D341Med (cell line): Measurements from ENCODE around the gene CD247.
"Not testable (repeated sequence)": the region's sequence is repeated elsewhere in the genome, so short reads cannot be mapped to it uniquely, and the experiment has no call there.

Experiments used
- DNase-seq: peaks from one replicate; pipeline ENCODE4 v3.0.0; 2012; ENCODE audit warnings: low spot score

The CD247 gene

DNA sequence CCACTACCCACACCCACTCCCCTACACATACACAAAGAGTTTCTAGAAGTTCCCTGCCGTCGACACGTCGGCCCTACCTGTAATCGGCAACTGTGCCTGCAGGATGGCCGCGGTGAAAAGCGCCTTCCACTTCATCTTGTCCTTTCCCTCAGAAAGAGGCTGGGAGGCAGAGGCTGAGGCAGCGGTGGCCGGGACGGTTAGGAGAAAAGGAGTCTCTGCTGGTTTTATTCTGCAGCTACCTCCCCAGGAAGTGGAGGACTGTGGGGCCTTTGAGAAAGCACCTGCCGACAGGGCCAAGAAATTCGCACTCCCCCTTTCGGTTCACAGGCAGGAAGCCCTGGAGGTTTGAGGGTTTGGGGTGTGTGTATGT, at the start of gene CD247:
CD247 (minus strand) TSS at position 199 of the 370 bp plus-strand sequence; CDS start at position 135, 64 bp downstream.
- DNase-seq, result peak; percentile 23

DNA sequence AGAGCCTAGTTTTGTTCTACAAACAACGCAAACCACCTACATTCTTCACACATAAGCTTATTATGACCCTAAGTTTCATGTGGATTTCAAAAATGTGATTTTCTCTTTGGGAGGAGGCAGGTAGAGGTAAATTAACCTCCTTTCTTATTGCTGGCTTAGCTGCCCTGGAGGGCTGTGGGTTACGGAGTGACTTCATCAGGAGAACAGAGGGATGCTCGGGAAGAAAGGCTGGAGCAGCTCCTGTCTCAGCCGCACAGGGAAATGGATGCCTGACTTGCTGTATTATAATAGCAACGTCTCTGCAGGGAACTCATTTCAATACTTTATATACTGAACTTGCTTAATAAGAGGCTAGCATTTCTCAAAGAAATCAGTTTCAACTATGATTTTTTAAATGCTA, 49.3 kb upstream of the CD247 start:
- DNase-seq, result no peak

DNA sequence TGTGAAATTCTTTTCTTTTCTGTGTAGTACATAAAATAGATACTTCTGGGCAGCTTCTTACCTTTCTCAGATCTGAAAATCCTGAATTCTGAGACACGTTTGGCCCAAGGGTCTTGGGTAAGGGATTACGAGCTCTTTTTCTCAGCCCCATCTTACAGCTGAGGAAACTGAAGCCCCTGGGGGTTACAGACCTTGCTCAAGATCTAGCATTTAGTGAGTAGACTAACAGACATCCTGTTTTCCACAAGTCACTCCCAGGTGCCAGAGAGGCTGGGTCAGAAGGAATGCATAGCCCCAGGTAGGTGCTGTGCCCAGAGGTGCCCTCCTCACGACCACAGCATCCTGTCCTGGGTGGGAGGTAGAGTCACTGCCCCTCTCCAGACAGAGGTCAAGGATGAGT, 48.4 kb upstream of the CD247 start:
- DNase-seq, result no peak

DNA sequence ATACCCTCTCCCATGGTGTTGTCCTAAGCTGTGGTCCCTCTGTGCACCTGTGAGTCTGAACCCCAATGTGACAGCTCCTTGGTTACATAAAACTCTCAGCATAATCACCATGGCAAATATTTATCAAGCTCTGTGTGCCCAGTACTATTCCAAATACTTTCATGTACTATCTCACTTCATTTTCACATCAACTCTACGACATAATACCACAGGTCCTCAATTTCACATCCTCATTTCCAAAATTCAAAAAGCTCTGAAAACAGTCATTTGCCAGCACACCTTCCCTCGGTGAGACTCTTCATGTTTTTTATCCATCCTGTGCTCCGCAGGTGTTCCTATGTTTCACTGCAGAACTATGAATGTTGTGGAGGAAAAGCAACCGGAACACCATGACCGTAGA, 47.6 kb upstream of the CD247 start:
- no peak for DNase-seq

DNA sequence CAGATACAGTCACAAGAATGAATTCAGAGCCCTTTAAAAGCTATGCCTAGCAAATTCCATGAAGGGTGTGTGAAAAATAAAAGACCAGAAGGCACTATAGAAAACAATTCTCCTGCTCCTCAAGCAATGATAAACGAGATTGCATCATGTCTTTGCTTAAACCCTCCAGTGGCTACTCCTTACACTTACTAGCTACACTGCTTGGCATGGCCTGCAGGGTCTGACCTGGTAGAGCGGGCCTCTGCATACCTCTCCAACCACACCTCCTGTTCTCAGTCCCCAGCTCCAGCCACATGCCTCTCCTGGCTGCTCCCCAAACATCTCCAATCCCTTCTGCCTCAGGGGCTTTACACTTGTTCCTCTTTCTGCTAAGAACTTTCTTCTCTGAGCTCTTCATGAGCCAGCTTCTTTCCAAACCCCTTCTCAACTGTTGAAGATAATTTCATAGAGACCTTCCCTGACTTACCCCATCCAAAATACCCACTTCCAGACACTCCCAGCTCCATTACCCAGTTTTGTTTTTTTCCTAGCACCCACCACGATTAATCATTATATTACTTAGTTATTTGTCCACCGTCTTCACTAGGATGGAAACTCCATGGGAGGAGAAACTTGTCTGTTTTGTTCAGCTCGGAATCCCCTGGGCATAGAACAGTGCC, 46.4 kb upstream of the CD247 start:
- DNase-seq, result no peak

DNA sequence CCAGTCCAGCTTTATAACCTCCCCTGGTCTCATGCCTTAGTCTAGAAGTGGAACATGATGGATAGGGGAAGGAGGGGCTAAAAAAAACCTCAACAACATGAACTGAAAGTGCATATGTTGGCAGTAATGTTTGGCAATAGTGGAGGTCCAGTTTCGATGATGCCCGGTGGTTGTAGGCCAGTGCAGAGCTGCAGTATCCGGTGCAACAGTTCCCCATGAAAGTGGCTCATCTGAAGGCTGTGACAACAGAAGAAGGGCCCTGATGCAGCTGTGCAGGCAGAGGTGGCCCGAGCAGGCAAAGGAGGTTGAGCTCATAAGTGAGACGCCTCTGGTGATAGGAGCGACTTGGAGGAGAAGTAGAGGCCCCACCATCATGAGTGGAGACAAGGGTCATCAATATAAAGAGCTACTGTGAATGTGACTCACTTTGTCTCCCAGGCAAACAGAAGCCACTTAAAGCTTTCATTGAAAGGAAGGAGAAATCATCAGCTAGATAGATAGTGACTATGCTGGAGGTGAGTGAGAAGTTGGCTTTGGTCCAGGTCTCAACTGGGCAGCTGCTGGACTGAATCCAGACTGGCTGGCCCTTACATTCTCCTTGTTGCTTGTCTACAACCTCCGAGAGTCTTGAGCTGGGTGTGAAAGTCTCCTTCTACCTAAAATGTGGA, 45.4 kb upstream of the CD247 start:
- no peak for DNase-seq

DNA sequence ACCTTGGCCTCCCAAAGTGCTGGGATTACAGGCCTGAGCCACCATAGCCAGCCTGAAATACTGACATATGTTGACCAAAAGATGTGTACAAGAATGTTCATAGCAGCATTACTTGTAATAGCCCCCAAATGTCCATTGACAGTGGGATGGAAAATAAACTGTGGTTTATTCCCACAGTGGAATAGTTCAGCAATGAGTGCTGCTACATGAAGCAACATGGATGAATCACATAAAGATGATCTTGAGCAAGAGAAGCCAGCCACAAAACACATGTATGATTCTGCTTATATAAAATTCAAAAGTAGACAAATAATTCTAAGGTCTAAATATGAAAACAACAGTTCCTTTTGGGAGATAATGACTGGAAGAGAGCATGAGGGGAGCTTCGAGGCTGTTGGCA, 44.4 kb upstream of the CD247 start:
- DNase-seq, result no peak

DNA sequence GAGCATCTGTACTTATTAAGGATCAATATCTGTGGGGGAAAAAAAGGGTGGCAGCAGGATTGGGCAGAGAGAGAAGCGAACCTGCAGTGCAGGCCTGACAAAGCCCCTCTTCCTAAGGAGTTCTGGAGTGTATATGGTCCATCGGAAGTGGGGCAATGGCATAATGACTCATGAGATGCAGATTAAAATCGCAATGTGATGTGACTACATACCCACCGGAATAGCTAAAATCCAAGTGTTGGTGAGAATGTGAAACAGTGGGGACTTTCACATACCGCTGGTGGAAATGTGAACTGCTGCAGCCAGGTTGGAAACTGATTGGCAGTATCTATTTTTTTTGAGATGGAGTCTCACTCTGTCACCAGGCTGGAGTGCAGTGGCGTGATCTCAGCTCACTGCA, 43.4 kb upstream of the CD247 start:
- no peak for DNase-seq

DNA sequence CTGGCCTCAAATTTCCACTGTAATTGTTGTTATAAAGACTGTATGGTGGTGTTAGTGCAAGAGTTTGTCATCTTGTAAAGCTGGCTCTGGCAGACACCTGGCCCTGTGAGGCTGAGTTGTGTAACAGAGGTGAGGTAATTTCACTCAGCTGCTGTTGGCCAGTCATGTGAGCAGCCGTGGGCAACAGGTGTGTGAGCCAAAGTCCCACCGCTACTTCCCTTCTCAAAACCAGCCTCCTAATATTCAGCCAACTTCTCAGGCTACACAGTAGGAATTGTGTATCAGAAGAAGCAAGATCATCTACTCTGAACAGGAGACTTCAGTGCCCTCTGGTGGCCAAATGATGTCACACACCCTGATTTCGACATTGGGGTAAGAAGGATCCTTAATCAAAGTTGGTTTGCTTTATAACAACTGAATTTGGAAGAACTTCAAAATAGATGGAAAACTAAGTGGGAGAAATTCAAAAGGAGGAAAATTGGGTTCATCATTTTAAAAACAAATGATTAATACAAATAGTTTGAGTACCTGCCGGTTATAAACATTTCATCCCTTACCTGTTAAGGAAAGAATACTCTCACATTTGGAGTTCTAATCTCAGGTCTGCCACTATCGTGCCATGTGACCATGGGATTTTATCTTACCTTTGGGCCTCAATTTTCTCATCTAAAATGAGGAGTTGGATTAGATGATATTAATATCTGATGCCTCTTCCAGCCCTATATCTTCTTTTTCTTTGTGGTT, 37.8 kb upstream of the CD247 start:
- peak; percentile 69 for DNase-seq

DNA sequence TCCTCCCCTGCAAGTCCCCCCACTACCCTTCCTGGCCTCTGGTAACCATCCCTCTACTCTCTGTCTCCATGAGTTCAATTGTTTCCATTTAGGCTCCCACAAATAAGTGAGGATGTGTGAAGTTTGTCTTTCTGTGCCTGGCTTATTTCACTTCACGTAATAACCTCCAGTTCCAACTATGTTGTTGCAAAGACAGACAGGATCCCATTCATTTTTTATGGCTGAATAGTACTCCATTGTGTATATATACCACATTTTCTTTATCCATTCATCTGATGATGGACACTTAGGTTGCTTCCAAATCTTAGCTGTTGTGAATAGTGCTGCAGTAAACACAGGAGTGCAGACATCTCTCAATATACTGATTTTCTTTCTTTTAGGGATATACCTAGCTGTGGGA, 36.7 kb upstream of the CD247 start:
- DNase-seq, result not testable (repeated sequence)

DNA sequence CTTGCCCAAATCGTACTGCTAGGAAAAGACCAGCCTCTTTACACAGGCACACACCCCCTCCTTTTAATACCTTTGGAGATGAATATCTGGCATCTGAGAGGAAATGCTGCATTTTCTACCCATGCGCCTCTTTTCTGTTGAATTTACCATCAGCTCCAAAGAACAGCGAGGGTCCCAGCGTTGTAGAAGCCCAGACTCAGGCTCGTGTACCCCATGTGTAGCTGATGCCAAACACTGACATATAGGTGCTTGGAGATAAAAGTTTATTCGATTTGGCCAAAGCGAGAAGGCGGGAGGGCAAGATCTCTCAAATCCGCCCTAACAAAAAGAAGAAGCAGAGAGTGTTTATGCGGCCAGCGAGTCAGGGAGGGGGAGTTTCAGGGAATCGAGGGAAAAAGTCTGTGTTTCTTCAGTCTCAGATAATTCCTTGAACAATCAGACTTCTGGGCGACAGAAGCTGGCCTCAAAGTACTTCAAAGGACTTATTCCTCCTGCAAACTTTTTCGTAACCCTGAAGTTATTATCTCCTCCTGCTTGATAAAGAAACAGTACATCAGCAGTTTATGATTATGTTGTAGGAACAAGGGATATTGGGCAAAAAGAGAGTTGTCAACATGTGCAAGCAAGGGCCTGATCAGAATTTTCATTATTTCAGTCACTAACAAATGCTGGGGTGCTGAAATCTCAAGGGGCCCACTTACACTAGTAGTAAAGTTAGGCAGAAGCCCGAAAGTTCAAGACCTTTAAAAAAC, 35.9 kb upstream of the CD247 start:
- DNase-seq, result peak; percentile 41

DNA sequence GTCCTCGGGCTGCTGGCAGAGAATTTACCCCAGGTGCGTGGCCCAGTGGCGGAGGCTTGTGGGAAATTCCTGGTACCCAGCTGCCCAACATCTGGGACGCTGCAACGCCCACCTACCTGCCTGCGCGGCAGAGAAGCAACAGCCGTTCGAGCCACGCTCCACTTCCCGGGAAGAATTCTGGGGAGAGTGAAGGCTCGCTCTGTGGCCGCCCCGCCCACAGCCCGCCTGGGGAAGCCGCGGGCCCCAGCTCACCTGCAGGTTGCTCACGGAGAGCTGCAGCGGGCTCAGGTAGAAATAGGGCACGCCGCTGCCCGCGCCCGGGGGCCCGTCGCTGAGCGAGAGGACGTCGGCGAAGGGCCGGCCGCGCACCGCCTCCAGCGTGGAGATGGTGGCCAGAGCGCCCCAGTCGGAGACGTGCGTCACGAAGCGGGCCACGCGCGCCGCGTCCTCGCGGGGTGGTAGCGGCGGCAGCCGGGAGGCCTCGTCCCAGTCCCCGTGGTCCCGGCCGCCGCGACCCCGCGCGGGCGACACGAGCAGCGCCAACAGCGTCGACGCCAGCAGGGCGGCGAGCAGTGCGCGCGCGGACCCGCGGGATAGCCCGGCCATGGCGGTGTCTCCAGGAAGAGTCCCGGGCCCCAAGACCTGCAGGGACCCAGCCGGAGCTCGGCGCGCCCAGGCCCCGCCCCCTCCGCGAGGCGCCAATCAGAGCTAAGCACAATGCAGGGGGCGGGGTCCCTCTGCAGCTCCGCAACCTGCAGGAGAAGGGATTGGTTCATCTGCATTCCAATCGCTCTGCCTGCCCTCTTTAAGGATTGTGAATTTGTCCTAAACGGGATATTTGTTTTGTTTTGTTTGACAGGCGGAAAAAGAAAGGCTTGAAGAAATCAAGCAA, 35.1 kb upstream of the CD247 start, which contains the start of gene CREG1:
CREG1 (minus strand) TSS at position 627 of the 892 bp plus-strand sequence.
- peak; percentile 99 for DNase-seq

DNA sequence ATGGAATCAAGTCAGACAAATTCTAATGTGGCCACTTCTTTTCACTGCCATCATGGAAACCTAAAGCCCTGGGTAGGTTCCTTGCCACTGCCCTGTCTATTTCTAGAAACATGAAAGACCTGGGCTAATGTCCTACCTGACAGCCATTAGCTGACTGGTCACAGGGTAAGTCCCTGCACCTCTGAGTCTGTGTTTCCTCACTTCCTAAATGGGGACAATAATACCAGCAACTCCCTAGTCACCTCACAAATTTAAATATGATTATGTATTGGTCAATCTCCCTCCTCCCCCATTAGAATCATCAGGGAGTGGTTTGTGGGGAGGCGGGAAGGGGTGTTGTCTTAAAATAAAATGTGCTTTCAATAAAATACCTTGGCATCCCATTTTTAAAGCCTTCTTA, 33.0 kb upstream of the CD247 start:
- DNase-seq, result no peak

DNA sequence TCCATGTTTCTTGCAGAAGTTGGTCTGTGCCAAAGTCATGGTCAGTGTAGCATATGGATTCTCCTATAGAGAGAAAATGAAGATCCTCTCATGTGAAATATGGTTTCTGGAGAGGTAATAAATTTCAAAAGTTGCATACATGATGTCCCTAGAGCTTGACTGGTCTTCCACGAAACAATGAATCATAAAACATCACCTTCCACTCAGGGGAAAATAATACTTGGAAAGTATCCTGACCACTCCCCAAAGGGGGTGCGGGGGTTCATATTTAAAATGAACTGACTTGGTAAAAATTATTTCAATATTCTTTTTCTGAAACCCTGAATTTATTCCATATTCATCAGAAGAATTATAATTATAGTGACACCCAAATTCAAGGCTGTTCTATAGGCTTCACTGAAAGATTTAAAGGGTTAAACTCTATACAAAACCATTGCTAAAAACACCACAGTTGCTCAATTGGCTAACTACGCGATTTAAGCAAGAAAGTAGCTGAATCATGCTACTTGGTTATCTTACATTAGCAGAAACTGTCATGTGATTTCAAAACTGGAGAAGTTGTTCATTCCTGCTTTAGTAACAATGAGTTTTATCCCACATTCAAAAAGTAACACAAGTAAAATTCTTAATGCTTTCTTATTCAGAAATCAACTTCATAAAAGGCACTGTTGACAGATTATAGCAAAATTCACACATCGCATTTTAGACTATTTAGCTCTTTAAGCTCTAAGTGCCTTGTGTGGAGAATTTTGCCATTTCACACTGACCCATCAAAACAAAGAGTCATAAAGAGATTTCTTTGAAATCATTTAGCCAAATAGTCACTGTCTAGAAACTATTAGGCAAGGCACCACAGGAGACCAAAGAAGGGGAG, 30.0 kb upstream of the CD247 start:
- no peak for DNase-seq

DNA sequence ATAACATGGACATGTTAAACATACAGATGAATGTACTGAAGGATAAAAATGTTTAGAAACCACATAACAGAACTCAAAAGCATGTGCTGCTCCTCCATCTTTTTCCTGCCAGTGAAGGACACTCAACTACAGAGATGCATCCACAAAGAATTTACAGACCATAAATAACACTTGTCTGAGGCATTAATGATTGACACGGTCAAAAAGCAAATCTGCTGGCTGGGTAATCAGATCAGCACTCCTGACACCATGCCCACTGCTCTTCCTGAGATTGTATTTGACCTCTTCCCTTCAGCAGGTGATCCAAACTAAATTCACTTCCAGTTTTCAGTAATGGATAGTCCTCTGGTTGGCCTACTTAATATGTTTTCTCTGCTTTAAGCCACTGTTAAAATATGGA, 28.6 kb upstream of the CD247 start:
- DNase-seq, result no peak

DNA sequence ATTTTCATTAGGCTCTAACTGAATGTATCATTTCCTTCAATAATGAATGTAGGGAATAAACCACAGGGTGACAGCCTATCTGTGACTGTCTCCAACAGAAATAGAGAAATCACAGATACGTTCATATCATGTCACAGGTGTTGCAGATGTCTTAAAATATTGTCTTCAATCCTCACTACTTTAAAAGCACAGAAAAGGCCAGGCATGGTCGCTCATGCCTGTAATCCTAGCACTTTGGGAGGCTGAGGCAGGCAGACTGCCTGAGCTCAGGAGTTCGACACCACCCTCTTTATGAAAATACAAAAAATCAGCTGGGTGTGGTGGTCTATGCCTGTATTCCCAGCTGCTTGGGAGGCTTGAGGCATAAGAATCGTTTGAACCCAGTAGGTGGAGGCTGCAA, 27.0 kb upstream of the CD247 start:
- no peak for DNase-seq

DNA sequence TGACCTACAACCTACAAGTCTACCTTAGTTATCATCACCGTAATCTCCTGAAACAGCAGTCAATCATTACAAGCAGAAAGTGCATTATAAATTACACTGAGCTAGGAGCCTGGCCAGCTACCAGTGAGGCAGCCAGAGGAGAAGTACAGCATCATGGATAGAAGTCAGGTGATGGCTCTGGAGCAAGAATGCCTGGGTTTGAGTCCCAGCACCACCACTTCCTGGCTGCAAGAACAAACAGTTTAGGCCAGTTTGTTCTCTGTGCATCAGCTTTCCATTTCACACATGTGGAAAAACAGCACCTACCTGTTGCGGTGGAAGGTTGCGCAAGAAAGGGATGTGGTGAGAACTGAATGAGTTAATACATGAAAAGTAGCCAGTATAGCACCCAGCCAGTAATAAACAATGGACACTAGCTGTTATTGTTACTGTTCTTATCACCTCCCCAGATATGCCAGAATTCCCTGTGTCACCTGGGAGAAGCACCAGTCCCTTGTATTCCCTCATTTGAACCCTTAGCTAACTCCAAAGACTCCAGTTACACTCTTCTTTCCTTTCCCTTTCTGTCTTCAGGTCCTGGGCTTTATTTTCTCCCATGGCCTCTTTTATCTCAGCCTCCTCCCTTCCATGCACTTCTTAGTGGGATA, 26.2 kb upstream of the CD247 start:
- DNase-seq, result no peak

DNA sequence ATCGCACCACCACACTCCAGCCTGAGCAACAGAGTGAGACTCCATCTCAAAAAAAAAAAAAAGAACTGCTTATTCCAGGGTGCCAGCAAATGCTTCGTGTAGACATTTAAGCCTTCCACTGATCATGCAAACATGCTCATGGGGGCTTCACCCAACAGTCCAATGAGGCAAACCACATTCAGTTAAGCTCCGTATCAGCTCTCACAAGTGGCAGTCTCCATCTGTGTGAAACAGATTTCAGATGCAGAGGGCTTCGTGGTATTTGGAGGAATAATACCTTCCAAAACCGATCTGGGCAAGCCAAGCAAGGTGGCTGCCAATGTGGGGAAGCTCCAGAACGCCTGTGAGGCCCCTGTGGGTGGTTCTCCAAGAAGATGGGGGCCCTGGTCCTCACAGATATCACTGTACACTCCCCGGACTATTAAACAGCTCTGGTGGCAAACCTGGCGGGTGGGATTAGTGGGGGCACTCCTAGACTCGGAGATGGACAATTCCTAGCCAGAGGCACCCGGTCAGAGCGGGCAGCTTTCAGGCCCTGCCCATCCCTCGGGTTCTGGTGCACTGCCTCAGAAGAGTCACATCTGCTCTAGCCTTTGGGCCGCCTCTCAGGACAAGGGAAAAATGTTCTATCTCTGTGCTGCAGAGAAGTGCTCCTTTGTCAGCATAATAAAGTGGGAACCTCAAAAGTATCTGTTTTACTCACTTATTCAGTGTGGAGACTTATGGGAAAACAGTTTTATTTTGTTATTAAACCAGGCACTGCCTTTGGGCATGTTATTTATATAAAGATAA, 25.1 kb upstream of the CD247 start:
- DNase-seq, result no peak
